Effector CD8-positive, alpha-beta T cell (primary cell): ENCODE results near the gene OSM.
A peak's percentile ranks its signal among the peaks of the same experiment; 100 is the strongest.

Experiments
- DNase-seq: peaks from one replicate; lab custom pipeline; 2025; lab: John Stamatoyannopoulos, UW

The OSM gene

GRCh38 chr22:30285176-30285845 lies 18.7 kb upstream of the OSM start:
- no peak for DNase-seq

DNA sequence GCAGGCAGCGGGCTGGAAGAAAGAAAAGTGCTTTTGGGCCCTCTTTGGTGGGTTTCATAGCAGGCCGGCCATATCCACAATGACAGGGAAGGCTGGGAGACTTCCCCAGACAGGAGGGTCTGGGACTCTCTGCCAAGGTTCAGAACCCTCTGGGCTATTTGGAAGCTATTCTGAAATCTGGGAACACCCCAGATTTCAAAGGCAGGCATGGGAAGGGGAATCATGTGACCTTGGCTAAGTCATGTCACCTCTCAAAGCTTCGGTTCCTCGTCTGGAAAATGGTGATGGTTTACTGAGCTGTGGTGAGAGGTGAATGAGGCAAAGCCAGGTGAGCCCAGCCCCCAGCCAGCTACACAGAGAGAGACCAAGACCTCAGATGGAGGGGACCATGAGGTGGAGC lies 18.0 kb upstream of the OSM start:
- no peak for DNase-seq

DNA sequence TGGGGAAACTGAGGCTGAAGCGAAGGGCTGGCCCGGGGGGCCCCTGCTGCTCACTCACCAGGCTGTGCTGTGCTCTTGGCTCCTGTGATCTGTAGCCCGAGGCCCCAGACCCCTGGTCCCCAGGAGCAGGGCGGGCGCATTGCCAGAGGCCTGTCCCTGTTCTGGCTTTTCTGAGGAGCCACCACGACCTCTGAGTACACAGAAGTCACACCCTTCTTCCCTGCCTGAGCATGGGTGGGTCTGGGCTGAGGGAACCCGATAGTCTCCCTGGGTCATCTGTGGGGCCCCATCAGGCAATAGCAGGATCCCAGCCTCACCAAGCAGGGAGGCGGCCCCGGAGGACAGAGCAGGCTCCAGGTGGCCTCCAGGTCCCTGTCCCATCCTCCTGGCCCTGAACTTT lies 17.5 kb upstream of the OSM start:
- DNase-seq = no peak

- DNase-seq = no peak
These were observed 16.7 kb upstream of the OSM start for GRCh38 chr22:30283342-30283741.

- no peak for DNase-seq
These were observed 16.0 kb upstream of the OSM start for GRCh38 chr22:30282616-30283046.

GRCh38 chr22:30280505-30280904 lies 13.9 kb upstream of the OSM start:
- no peak for DNase-seq

- no peak for DNase-seq
These were observed 13.3 kb upstream of the OSM start for GRCh38 chr22:30279932-30280331.

GRCh38 chr22:30279046-30279788 lies 12.6 kb upstream of the OSM start:
- no peak for DNase-seq

DNA sequence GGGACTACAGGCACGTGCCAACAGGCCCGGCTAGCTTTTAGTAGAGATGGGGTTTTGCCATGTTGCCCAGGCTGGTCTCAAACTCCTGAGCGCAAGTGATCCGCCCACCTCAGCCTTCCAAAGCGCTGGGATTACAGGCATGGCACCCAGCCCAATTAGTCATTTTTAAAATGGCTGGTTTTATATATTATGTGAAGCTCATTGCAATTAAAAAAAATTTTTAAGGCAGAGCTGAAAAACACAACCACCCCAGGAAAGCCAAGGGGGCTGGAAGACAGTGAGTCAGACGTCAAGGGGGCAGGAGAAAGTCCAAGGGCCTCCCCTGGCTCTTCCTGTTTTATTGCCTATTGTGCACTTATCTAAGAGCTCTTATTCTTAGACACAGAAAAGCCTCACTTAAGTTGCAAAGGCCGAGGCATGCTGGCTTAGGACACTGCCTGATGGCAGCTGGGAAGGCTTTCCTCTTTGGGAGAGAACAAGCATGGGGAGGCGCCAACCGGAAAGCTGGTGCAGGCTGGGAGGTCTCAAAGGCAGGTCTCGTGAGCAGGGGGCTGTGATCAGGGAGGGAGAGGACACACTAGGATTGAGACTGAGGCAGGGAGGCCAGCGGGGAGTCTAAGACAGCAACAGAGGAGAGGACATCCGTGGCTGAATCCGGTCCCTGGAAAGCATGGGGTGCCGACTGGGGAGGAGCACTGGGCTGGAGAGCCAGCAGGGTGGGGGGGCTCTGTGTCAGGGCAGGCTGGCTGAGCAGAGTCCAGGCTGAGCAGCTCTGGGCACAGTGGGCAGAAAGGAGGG lies 11.1 kb upstream of the OSM start:
- no peak for DNase-seq

GRCh38 chr22:30276039-30276438 lies 9.4 kb upstream of the OSM start:
- no peak for DNase-seq

GRCh38 chr22:30275625-30276024 lies 9.0 kb upstream of the OSM start:
- no peak for DNase-seq

- DNase-seq = no peak
These were observed 7.8 kb upstream of the OSM start for GRCh38 chr22:30274437-30274812.

DNA sequence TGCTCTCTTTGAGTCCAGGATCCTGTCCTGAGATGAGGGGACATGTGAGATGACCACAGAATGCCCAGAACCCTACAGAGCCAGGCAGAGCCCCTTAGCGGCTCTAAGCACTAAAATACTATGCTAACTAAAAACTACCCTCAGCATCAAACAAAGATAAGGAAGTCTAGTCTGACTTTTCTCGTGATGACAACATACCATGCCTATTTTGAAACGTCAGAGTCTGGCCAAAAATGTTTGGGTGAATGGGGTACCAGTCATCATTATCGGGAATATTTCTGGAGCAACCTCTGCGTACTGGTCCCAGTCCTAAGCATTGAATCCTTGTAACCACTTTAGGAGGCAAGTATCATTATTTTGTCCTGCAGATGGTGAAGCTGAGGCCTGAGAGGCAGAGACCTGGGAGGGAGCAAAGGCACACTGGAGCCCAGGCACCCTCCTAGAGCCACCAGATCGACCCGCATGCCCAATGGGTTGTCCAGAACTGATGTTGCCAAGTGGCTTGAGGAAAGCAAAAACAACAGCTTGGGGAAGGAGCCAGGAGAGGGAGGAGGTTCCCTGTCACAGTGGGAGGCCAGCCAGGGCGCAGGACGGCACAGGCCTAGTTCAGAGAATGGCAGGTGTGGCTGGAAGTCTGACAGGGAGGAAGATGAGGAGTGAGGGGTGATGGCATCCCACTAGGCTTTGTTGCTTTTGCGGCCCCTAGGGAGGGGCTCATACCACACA lies 7.2 kb upstream of the OSM start:
- DNase-seq = no peak

- no peak for DNase-seq
These were observed 6.3 kb upstream of the OSM start for GRCh38 chr22:30272781-30273601.

GRCh38 chr22:30270832-30271231 lies 4.2 kb upstream of the OSM start:
- DNase-seq = no peak

GRCh38 chr22:30268331-30268730 lies 1.7 kb upstream of the OSM start:
- no peak for DNase-seq

GRCh38 chr22:30267382-30268302 lies 991 bp upstream of the OSM start:
- DNase-seq = peak; percentile 17

DNA sequence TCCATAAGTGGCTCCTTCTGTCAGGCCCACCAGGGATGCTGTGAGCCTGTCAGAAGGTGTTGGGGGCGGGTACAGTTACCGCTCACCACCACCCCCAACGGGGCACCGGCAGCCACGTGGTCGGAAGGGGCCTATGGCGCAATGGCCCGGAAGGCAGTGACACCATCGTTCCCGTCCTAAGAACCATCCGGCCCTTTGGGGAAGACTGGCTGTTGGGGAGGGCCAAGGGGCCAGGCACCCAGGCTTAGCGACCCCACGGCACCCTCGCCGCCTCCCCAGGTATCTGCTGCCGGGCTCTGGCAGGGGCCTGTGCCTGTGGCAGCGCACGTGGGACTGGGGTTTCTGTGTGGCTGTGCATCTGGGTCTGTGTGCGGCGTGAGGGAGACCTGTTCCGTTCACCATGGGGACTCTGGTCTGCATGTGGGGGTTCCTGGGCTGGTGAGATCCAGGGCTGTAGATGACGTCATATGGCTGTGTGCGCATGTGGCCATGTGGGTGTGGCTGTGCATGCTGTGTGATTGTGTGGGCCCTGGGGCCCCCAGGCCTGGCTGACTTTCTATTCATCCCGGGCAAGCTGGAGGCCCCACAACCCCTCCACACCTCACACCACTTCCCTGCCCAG lies 717 bp downstream of the OSM start:
- DNase-seq = peak; percentile 69

GRCh38 chr22:30265131-30265720 lies 1.4 kb downstream of the OSM start:
- DNase-seq = no peak
